Heart left ventricle (tissue), 13 donors: ENCODE results near the gene BCAR3.

Experiments
- CTCF ChIP-seq, 12 donors: fragments of 200-600 bp; sonication (generic) in 4 of 12; IDR thresholded peaks; one replicate each; pipeline versions ENCODE4 v1.5.0 to v1.8.0; 2018 to 2022; ENCODE audit warnings: antibody characterized with exemption in 12 of 12, mild to moderate bottlenecking in 5 of 12
- POLR2A ChIP-seq, 2 donors: fragments of 450-650 bp; IDR thresholded peaks; one replicate each; pipeline ENCODE4 v1.6.1; 2017; ENCODE audit warnings: antibody characterized with exemption in 2 of 2, mild to moderate bottlenecking in 2 of 2, moderate library complexity in 2 of 2
- donor health status: ischemic (EF 13 %, LVEDD 7.1; RV severe dilation, severe dysfunction).
- donor health status: DM: no; HTN: yes; CAD: no.
- donor health status: DM: no; HTN: no; CAD: no.
- donor health status: ischemic (EF 25% LVEDD 6.9; RV normal size, moderate dysfunction).
- donor health status: ischemic (EF 25% LVEDD 5.7; RV mildly dilated, moderate dysfunction).
- donor health status: ischemic (EF 35%, LVEDD 5.7; RV mildly dilated, moderate dysfunction).
- donor health status: nonischemic (EF 11% LVEDD 7.7; RV severe dilation, severe dysfunction).
- donor health status: DM: yes; HTN: yes; CAD: no.
- donor health status: PGD.
- donor health status: ischemic (EF 29% LVEDD 5.4; RV normal size, mild dysfunction).
- donor health status: nonischemic (EF 23%, LVEDD 6.1; RV moderate dilation, normal function).

- TF ChIP-seq CTCF (IDR thresholded peaks at IDR 0.05), result no peak
- TF ChIP-seq POLR2A (IDR thresholded peaks at IDR 0.05), result no peak
These were observed 64.5 kb downstream of the BCAR3 start for GRCh38 chr1:93616996-93617669.
